Fibroblast of lung (primary cell): Measurements from ENCODE around the gene SUMF1.

ENCODE experiments used
- CTCF ChIP-seq, 2 donors: IDR thresholded peaks in 1 of 2; conservative IDR thresholded peaks in 1 of 2; 1 replicate in 1 of 2; 2 replicates in 1 of 2; pipeline ENCODE4 v1.5.1; 2011 to 2012; ENCODE audit warnings: low read length in 2 of 2, control low read depth in 1 of 2, inconsistent platforms in 1 of 2, low read depth in 1 of 2, mild to moderate bottlenecking in 1 of 2
- EZH2 ChIP-seq: IDR thresholded peaks from 2 replicates; pipeline ENCODE4 v1.5.1; 2012; ENCODE audit warnings: low read length, control low read depth, mild to moderate bottlenecking; ENCODE audit errors: missing control alignments

- TF ChIP-seq CTCF (conservative IDR thresholded peaks at IDR 0.05 in 1 of 2, IDR thresholded peaks at IDR 0.05 in 1 of 2; ENCODE audit: low read depth in 1 of 2, low read length in 2 of 2) (no peak), EZH2 (no peak)
These were observed 59.1 kb downstream of the SUMF1 start for GRCh38 chr3:4407941-4408340.
